EH (cell line): ENCODE results near the gene EIF1.
A peak's percentile ranks its signal among the peaks of the same experiment; 100 is the strongest.
"Not testable (repeated sequence)": the region's sequence is repeated elsewhere in the genome, so short reads cannot be mapped to it uniquely, and the experiment has no call there.

Experiments used
- DNase-seq: peaks from one replicate; pipeline ENCODE4 v3.0.0-alpha.2; 2015; ENCODE audit warnings: low read depth

EIF1 gene

DNA sequence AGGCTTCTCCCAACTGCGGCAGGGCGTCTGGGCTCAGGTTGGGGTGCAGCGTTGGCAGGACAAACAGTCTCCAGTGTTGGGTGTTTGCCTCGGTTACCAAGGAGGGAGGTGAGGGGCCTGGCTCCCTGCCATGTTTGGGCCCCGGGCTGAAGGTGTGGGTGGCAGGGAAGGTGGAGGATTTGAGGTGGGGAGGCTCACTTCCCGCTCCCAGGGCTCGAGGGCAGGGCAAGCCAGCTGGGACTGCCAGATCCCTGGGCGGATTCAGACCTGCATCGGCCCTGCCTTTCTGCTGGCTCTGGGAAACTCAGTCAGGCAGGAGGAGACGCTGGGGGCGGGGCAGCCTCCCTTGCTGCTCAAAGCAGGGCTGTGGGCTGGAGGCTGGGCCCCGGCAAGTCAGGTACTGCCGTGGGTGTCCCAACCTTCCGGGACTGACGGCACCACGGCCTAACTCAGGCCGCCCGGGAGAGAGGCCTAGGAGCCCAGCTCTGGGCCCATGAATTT lies 33.0 kb upstream of the EIF1 start:
- no peak for DNase-seq

DNA sequence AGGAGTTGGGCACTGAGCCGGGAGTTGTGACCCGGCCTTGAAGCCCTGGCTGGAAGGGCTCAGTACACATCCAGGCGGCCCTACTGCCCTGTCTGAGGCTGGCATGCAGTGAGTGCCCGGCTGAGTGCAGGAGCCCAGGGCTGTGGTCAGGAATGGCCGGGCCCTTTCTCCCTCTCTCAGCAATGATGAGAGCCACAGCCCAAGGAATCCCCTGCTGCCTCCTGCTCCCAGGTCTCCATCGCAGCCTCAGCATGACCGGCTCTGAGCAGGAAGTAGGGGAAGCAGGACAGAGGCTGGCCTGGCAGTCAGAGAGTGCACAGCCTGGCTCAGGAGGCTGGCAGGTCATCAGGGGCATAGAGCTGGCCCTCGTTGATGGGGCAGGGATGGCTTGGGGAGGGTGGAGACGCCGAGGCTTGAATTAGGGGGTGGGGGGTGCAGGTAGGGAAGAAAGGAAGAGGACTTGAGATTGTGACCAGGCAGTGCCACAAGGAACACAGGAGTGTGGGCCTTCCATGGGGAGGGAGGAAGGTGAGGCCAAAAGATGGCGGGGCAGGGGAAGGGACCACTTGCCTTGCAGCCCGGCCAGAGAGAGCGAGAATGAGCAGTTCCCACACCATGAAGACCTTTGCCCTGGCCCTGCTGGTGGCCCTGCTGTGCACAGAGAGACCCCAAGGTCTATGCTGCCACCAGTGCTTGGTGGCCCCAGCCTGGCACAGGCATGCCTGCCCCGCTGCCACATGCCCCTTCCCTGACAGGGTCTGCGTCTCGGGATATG lies 32.2 kb upstream of the EIF1 start:
- DNase-seq: no peak

DNA sequence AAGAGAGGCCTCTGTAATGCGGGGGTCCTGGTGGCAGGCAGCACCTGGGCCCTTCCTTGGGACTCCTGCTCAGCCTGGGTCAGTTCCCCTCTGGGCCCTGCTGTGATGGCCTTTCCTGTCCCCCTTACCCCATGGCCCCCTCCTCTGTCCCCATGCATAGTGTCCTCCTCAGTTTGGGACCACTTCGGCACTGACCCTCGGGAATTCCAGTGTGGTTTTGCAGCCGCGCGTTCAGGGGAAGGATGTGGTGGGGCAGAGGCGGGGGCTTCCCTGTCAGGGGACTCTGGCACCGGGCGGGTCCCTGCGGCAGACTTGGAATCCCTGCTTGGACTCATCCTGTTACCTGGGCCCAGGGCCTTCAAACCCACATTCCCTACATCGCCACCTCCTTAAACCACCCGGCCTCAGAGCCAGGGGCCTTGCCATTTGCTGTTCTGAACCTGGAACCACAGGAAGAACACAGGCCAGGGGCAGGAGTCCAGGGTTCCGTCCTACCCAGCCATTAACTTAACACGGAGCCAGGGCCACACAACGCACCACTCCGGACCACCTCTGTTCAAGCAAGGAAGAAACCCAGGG lies 31.4 kb upstream of the EIF1 start:
- DNase-seq: no peak

DNA sequence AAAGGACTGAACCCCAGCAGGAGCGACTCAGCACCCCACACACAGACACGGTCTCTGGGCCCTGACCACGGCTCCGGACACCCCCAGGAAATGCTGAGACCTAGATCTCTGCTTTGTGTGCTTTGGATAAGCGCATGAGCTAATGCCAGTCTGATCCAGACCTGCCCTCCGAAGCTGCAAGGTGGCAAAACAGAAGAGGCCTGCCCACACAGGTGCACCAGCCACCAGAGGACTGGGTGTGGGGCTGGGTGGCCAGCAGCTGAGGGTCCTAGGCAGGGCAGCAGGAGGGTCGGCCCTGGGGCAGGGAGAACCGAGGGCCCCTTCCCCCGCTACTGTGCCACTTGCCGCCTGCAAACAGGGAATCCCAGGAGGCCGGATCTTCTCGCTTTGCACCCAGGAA lies 30.7 kb upstream of the EIF1 start:
- no peak for DNase-seq

DNA sequence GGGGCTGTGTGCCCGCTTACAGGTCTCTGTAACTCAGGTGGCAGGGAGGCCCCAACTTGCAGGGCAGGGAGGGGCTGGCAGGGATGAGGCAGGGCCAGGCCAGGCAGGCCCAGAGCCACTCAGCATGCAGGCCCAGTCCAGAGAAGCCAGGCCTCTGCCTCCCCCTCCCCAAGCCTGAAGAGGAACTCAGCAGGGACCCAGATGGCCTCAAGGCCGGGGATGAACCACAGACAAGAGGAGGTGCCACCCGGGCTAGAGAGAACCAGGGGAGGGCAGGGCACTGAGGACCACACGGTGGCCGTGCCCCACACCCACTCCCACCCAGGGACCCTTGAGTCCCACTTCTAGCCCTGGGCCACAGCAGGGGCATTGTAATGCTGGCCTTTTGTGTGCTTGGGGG lies 29.8 kb upstream of the EIF1 start:
- no peak for DNase-seq

DNA sequence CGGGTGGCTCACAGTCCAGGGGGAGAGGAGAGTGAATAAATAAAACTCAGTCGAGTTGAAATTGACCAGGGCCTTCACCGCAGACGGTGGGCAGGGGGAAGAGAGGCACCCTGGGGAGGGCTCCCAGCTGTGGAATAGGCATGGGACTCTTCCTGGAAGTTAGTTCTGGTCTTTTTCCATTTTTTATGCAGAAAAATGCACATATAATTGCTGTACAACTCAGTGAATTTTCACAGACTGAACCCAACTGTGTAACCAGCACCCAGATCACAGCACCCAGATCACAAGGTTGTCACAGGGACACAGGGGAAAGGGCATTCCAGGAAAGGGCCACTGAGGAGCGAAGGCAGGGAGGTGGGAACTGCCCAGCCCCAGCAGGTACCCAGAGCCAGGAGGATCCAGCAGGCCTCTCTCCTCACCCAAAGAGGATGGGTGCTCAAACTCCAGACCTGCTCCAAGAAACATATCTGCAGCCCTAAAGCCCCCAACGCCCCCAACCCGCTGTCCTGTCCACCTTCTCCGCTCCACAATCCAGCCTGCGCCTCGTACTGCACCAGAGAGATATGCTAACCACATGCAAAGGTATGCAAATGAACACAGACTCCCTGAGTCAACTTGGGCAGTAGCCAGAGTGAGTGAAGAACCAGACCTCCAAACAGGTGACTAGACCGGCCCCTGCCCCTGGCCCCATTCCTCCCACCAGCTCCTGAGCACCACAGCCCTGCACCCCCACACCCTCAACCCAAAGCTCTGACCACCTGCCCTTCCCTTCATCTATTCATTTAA lies 29.1 kb upstream of the EIF1 start:
- DNase-seq: no peak

DNA sequence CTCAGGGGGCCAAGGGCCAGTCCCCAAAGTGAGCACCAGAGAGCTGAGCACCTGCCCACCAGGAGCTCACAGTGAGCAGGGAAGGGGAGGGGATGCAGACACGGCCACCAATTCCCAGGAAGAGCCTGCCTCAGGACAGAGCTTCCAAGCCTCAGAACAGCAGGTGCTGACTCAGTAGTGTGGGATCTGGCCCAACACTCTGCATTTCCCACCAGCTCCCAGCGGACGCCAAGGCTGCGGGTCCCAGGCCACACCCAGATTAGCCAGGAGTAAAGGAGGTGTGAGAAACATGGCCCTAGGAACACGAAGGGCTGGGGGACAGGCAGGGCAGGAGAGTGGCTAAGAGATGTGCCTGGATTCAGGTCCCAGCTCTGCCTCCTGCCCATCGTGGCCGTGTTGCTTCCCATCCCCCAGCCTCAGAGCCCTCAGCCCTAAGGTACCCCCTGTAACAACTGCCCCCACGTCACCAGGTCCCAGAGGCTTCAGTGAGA lies 28.4 kb upstream of the EIF1 start:
- no peak for DNase-seq

DNA sequence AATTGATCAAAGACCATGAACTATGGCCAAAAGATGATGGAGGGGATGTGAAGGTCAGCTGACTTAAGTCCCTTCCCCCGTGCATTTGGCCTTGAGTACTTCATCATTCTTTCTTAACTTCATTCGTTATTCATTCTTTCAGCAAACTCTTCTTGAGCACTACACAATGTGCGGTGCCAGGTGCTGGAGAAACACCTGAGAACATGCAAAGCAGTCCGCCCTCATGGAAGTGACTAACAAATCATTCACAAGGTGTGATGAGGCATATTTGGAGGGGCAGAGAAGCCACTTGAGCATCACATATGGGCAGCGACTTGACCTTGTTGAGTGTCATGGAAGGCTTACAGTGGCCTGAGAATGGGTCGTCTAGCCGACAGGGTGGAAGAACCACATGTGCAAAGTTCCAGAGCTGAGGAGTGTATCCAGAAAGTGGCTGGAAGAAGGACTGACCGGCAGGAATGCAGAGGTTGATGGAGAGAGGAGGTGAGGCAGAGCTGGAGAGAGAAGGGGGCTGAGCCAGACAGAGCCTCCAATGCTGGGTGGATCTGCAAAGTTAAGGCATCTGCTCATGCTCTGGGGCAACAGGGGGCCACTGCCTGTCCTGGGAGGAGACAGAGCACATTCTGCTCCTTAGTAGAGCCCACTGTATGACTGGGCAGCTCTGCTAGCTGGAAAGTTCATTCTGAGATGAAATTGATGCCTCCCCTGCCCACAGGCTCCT lies 25.1 kb upstream of the EIF1 start:
- no peak for DNase-seq

DNA sequence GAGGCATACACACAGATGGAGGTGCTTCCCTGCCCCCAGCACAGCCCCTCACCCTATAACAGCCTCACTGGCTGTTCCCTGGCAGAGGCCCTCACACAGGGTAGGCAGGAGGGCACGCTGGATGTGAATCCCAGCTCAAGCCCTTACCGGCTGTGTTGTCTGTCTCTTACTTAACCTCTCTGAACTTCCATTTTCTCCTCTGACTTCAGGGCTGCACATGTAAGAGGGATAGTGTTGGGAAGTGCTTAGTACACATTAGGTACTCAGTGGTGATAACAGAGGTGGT lies 24.6 kb upstream of the EIF1 start:
- DNase-seq: no peak

DNA sequence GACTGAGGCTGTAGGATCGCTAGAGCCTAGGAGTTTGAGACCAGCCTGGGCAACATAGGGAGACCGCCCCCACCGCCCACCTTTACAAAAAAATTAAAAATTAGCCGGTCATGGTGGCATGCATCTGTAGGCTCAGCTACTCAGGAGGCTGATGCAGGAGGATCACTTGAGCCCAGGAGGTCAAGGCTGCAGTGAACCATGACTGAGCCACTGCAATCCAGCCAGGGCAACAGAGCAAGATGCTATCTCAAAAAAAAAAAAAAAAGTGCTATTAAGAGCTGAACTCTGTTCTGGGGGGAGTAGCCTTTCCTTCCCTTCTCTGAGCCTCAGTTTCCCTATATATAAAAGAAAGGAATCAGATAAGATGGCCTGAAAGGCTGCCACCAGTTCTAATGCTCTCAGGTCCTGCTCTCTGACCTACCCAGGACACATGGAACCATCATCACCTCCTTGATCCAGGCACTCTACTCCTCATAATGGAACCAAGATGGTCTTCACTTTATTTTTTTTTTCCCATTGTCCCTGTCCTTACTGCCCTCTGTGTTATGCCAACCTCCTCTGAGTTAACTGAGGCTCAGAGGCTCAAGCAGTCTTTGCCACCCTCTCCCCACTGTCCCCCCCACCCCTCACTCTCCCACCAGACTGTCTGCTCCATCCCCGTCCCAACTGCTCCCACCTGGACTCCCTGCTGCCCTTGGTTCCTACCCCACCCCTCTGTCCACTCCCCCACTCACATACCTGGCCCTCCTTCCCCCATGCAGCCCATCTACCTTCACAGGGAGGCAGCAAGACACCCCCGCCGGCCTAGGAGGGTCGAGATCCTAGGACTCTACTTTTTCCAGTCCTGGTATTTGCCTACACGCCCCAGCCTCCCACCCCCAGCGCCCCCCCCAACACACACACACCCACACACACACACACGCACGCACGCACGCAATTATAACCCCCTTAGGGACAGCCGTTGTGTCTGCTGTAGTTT lies 23.8 kb upstream of the EIF1 start:
- no peak for DNase-seq

DNA sequence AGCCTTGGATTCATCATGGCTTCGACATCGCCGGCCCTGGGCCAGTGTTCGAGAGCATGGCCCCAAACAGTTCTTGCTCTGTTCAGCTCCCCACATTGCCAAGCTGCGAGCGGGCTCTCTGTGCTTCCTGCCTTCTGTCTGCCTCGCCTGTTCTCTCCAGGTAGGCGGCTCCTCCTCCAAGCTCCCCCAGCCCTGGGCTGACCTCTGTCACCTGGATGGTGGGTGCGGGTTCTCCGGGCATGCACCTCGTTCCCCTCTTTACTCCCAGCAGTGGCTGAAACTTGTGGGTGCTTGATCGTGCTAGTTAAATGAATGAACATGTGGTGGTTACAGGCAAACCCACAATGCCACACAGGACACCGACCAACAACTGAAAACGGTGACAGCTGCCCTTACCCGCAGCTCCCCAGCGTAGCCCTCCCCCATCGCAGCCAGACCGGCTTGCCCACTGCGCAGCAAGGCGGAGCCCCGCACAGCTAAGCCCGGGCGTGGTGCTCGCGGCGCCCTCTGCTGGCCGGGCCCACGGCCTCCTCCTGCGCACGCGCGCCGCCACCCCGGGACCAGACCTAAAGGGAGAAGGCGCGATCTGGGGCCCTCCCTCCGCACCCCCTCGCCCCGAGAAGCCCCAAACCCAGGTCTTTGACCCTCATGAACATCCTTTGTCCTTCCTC lies 23.0 kb upstream of the EIF1 start:
- DNase-seq: peak; percentile 82

DNA sequence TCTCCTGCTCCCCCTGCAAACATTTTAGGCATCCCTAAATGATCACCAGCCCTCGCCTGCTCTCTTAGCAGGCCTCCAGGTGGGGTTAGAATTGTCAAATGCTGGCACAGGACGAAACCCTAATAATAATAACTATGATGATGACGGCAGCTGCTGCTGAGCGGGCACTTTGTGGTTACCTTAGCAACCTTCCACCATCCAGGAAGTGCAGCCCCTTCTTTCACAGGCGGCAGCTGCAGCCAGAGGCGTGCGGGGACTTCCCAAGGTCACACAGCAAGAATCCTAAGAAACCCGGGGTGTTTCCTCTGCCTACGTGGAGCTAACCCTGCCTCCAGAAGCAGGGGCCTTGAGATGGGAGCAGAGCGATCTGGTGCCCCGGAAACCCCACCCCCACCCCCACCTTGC lies 22.4 kb upstream of the EIF1 start:
- peak; percentile 70 for DNase-seq

DNA sequence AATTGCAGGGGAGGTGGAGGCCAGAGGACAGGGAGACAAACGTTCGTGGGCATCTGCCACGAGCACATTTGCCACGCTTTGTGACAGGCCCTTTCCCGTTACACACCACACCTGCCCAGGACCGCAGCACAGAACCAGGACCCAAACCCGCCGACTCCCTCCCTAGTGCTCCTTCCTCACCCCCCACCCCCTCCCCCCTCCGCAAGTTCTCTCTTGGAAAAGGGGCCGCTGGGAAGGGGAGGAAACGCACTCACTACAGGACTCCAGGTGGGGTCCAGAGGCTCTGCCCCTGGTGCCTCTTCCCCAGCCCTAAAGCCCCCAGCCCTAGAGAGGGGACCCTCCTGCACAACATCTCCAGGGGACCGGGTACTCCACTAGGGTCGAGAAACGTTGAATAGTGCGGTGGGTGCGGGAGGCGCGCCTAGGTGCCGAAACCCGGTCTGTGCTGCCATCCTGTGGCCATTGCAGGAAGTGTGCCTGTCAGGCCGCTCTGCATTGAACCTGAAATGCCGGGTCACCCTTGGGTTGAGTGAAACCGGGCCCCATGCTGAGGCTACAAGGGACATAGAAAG lies 21.9 kb upstream of the EIF1 start:
- DNase-seq: peak; percentile 75

DNA sequence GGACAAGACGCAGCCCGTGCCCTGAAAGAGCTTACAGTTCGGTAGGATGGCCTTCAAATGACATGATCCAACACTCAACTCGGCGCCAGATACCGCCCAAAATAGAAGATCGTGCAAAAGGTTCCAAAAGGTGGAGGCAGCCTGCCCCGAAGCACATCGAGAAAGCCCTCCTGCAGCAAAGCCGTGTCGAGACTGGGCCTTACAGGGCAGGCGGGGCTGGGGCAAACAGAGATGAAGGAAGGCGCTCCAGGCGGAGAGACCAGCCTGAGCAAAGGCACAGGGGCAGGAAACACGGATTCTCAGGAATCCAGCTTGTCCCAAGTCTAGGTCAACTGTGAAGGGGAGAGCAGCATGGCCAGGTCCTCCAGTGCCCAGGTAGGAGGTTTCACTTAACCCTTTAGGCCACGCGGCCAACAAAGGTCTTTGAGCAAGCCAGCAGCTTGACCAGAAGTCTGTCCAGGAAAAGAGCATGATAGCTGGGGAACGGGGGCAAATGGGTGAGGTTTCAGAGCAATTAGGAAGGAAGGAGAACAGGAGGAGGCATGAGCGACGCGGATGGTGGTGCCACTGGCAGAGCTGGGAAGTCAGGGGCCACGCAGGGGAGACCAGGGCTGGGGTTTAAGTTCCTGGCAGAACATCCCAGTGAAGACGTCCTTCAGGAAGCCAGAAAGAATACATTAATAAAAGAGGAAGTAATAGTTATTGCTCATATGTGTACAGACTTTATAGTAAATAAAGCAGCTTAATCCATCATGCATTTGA lies 21.2 kb upstream of the EIF1 start:
- no peak for DNase-seq

DNA sequence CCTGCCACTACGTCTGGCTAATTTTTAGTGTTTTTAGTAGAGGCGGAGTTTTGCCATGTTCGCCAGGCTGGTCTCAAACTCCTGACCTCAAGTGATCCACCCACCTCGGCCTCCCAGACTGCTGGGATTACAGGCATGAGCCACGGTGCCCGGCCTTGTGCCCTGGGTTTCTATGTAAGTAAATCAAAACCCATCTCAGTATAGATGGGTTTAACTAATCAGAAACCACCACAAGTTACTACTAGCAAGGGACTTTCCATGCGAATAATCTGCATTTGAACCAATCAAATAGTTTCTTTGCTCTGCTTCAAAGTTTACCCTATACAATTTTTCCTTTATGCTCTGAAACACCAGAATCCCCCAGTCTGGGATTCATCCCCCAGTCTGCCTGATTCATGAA lies 16.5 kb upstream of the EIF1 start:
- DNase-seq: no peak

DNA sequence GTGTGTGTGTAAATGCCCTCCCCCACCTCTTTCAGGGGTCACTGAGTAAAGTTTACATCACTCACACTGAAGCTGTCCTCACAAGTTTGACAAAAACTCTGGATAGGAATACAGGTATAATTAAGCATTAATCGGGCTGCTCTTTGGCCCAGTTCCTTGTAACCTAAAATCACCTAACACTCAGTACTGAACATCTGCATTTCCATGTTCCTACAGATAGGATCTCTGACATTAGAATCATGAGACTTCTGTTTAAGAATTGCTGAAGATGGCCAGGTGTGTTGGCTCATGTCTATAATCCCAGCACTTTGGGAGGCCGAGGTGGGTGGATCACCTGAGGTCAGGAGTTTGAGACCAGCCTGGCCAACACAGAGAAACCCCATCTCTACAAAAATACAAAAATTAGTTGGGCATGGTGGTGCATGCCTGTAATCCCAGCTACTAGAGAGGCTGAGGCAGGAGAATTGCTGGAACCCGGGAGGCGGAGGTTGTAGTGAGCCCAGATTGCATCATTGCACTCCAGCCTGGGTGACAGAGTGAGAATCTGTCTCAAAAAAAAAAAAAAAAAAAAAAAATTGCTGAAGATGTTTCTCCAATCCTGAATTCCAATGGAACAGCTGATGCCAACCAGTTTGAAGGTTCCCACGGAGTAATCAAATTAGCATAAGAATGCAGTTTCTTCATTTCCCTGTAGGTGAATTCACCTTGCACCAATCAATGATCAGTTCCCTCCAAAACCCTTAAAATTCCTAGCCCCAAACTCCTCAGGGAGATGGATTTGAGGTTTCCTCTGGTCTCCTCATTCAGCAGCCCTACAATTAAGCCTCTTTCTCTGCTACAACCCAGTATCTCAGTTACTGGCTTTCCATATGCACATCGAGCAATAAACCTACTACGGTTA lies 13.3 kb upstream of the EIF1 start:
- DNase-seq: not testable (repeated sequence)

DNA sequence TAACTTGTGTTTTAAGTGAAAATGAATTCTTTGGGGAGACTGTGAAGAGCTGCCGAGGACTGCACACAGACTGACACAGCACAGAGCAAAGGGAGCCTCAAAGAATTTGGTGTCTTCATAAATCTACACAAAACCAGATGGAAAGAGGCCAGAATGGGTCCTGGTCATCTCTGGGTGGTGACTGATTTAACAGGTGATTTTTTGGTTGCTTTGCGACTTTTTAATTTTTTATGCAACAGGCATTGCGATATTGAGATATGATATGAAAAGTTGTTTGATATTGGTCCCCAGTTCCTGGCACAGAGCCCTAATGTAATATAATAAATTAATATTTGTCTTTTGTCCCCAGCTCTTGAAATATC lies 12.6 kb upstream of the EIF1 start:
- no peak for DNase-seq

DNA sequence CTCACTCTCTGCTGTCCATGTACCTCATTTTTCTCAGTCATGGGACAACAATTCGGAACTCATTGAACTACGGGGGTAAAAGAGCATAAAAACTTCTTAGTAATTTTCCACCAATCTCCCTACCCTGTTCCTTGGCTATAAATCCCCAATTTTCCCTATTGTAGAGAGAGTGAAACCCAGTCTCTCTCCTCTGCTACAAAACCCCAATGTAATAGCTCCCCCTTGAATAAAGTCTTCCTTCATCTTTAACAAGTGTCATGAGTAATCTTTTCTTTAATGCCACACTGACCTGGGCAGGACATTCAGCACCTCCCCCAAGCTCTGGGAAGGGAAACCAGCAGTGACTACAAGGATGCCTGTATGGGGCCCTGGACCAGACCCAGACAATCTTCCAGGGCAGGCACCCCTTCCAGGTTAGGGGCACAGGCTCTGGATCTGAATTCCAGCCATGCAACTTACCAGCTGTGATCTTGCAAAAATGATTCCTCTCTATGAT lies 10.2 kb upstream of the EIF1 start:
- peak; percentile 55 for DNase-seq
